ENCODE data around the gene COPA. TPM values are rescaled to one million over a fixed set of nuclear protein-coding genes. Genes with fewer than 3 reads are reported as not detected.

The COPA gene
- total and polyA plus RNA-seq, 2 donors (not counting 3 experiments of a cell fraction or from before 2014, with no cell fraction given), result 127 to 185 TPM

DNA sequence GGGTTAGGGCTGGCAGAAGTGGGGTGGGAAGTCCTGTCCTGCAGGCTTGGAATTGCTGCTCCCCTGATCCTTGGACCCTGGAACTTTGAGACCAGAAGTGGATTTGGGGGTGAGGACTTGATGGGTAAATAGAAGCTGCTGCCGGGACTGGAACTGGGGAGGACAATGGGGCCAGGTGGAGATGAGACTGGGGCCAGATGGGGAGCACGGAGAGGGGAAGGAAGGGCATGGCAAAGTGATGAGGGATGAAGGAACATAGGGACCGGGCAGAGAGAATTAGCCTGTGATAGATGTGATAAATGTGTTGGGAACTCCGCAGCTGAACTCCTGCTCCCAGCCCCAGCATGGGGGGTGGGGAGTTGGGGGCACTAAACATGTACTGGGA is 24.5 kb upstream of the COPA start:
- no peaks in the 10 kb centered on the region for H3K79me2 ChIP-seq (ENCODE audit: control insufficient read depth, insufficient read depth, low read length)
- no peak overlapping the region for H3K9ac ChIP-seq (replicated peaks; ENCODE audit: extremely low read depth, insufficient read depth, low read length)
- no peak overlapping the region for H3K4me3 ChIP-seq (replicated peaks in 1 of 3; ENCODE audit: insufficient read depth in 1 of 3, low read depth in 1 of 3, low read length in 3 of 3)
- POLR2A ChIA-PET, result no interaction called here
- FAIRE-seq (no peak), DNase-seq (ENCODE audit: low read depth, low spot score) (no peak)
- no TSS peak for BruUV-seq (replicated peaks)
- peaks cover 3 to 11% of the 10 kb centered on the region in 2 experiments for H3K27me3 ChIP-seq (ENCODE audit: control insufficient read depth in 2 of 2, insufficient read depth in 2 of 2, low read length in 2 of 2)
- H3K4me2 ChIP-seq (ENCODE audit: insufficient read depth, low read length), result no peak overlapping the region
- intact Hi-C loops (cut with micrococcal nuclease), result no loop called here
- no peak overlapping the region for H2AFZ ChIP-seq (ENCODE audit: low read depth, low read length)
- CTCF ChIA-PET, result interaction anchor here (4.1 kb wide), 1 partner anchor 9 kb away, joined by 29 read pairs; no protein-coding TSS in a partner anchor
- dilution Hi-C loops (cut with MboI; ENCODE audit: extremely low pct_ligation_motif_present, low sequenced_read_pairs), result no loop called here
- TF ChIP-seq JUN (IDR thresholded peaks at IDR 0.05; ENCODE audit: borderline replicate concordance, insufficient read depth, insufficient read length, low read depth) (no peak), GATA2 (IDR thresholded peaks at IDR 0.05; ENCODE audit: insufficient read depth, insufficient read length, low read depth, low read length) (no peak), POLR2AphosphoS5 (IDR thresholded peaks at IDR 0.05; ENCODE audit: insufficient read depth, low read depth, low read length) (no peak), CTCF (IDR thresholded peaks at IDR 0.05; ENCODE audit: extremely low read depth in 1 of 2, insufficient read depth in 1 of 2, low read depth in 1 of 2, low read length in 2 of 2) (no peak), POLR2A (IDR thresholded peaks at IDR 0.05; ENCODE audit: low read depth, low read length) (no peak), FOS (IDR thresholded peaks at IDR 0.05; ENCODE audit: borderline replicate concordance, insufficient read depth, low read length) (no peak), EZH2 (IDR thresholded peaks at IDR 0.05; ENCODE audit: borderline replicate concordance, low read depth, low read length, severe bottlenecking) (no peak), MYC (IDR thresholded peaks at IDR 0.05; ENCODE audit: low read depth, low read length) (no peak)
- TF ChIP-seq, protein P1, sequence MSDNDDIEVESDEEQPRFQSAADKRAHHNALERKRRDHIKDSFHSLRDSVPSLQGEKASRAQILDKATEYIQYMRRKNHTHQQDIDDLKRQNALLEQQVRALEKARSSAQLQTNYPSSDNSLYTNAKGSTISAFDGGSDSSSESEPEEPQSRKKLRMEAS (IDR thresholded peaks at IDR 0.05; ENCODE audit: insufficient read depth, insufficient read length), result no peak
- H3K36me3 ChIP-seq (ENCODE audit: control insufficient read depth in 2 of 2, extremely low read depth in 1 of 2, insufficient read depth in 2 of 2, low read length in 2 of 2), result no peaks in the 10 kb centered on the region
- no peaks in the 10 kb centered on the region for H3K9me3 ChIP-seq (replicated peaks; ENCODE audit: control insufficient read depth, insufficient read depth, low read length)
- H3K27ac ChIP-seq (ENCODE audit: insufficient read depth, low read depth, low read length), result no peak overlapping the region
- H3K4me1 ChIP-seq (ENCODE audit: control insufficient read depth, extremely low read depth, insufficient read depth, low read length), result no peaks in the 10 kb centered on the region
- no peaks in the 10 kb centered on the region for H4K20me1 ChIP-seq (replicated peaks; ENCODE audit: control insufficient read depth, extremely low read depth, insufficient read depth, low read length)
- H3K9me1 ChIP-seq (replicated peaks; ENCODE audit: control insufficient read depth, extremely low read depth, insufficient read depth, low read length), result no peaks in the 10 kb centered on the region

Data from endothelial cell of umbilical vein (primary cell).